HTR-8/SVneo (cell line): Measurements from ENCODE around the gene KLHL35.

Experiments used
- DNase-seq: peaks from one replicate; pipeline ENCODE4 v3.0.0; 2011; ENCODE audit warnings: low spot score, mixed read lengths; ENCODE audit not compliant: insufficient read length
- FAIRE-seq: peaks from 2 replicates; lab custom pipeline; 2011; peaks lifted over from hg19 to GRCh38; lab: Jason Lieb, UNC

KLHL35 gene

GRCh38 chr11:75445315-75445953 lies 12.4 kb upstream of the KLHL35 start:
- peak; percentile 93 for FAIRE-seq
- peak; percentile 83 for DNase-seq

GRCh38 chr11:75443043-75443442 lies 10.0 kb upstream of the KLHL35 start:
- FAIRE-seq, result no peak

DNA sequence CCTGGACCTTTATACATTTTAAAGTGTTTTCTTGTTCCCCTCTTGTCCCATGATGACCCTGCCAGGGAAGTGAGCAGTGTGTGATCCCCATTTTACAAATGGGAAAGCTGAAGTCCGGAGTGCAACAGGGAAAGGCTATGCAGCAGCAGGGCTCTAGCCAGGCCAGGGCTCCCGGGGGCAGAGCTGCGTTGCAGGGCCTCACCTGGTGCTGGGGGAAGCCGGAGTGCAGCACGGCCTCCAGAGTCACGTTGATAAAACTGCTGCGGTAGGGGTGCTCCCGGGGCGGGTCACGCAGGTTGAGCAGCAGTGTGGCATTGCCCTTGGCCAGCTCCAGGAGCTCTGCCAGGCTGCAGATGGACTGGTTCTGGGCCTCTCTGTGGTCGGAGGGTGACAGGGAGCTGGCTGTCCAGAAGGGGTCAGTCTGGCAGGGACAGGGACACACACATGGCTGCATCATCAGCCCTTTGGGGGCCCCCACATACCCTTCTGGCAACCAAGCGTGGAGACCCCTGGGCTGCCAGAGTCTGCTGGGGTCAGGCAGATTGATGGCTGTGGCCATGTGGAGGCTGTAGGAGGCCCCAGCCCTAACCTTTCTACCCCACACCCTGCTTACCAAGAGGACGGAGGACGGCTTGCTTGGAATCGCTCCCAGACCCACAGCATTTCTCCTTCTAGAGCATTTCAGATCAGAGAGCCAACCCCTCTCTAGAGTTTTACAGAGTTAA lies 9.3 kb upstream of the KLHL35 start:
- DNase-seq (no peak), FAIRE-seq (no peak)

More at GRCh38 chr11:75443043-75443442, 10.0 kb upstream of the KLHL35 start:
- no peak for DNase-seq

DNA sequence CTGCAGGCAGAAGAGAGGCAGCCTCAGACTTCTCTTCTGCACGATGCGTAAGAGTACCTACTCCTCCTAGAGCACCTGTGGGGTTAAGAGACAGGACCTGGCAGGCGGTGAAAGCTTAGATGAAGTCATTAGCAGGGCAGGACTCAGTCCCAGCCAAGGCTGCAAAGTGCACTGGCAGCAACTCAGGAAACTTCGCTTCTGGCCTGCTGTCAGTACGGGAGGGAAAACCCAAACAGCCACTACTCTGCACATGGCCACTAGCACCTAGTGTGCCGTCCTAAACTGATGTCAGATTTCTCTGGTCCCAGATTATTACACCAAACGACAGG lies 8.8 kb upstream of the KLHL35 start:
- no peak for FAIRE-seq
- DNase-seq, result no peak

DNA sequence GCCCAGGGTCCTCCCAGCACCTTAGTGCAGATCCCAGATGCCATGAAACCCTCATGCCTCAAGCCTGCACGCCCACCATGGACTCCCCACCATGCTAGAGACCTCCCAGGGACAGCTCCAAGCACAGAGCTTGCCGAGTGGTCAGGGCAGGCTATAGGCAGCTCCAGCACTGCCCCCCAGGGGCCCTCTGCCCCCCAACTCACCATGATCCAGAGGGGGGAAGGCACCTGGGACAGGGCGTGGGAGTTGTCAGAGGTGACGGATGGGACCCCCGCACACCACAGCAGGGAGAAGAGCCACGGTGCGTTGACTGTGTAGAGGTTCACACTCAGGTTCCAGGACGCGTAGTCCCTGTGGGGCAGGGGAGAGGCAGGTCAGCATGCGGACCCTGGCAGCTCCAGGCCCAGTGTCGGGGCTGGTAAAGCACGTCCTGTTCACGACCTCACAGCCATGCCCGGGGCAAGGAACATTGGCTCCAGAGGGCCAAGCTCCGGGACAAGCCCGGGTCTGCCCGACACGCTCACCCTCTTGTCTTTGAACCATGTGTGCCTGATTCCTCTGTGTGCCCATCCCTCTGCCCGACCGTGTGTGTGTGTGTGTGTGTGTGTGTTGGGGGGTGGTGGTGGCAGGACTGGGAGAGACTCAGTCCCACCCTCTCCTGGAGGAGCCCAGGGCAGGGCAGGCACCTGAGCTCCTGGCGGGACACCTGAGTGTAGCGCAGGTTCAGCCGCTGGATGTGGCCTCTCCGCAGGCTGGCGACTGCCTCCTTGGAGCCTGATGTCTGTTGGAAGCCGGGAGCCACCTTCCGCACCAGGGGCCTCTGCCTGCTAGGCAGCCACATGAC lies 8.2 kb upstream of the KLHL35 start:
- FAIRE-seq (no peak), DNase-seq (no peak)

- DNase-seq (no peak), FAIRE-seq (no peak)
Observed at GRCh38 chr11:75439495-75440120, 6.6 kb upstream of the KLHL35 start.

DNA sequence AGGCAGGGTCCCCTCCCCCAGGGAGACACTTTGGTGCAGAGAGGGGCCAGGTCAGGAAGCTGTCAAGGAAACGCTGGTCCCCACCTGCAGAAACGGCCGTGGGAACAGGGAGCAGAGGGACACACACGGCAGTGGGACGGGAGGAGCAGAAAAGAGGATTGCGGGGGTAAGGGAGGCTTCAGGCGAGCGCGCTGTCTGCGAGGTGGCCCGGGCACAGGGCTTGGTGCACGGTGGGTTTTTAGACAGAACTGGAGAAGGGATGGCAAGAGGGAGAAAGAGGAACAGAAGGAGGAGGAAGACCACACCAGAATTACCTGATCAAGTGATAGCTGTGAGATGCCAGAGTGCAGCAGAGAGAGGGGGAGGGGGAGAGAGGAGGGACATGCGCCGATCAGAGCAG lies 6.0 kb upstream of the KLHL35 start:
- FAIRE-seq, result no peak
- no peak for DNase-seq

DNA sequence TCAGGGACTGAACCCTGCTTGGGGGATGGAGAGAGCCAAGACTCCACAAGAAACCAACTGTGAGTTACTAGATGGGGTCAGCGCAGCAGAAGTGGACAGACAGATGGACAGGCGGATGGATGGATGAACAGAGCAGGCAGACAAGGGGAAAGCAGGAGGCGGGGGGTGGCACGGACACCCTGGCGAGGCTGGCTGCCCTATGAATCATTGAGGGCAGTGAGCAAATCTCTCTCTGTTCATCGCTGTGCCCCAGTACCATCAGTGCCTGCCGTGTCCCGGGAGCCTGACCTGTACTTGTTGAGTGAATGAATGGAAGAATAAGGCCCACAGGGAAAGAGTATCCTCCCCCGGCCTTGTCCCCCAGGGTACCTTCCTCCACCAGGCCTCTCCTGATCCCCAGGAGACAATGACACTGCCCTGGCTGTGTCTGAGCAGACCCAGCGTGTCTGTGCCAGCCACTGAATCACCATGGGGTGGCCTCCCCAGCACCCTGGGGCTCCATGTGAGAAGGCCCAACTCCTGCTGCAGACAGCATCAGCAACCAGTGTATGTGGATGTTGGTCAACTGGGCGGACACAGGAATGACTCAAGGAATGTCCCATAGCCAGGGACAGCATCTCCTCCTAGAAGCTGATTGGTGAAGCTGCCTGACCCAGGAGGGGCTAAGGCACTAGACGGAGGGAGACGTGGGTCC lies 5.1 kb upstream of the KLHL35 start:
- FAIRE-seq (peak; percentile 76), DNase-seq (no peak)

DNA sequence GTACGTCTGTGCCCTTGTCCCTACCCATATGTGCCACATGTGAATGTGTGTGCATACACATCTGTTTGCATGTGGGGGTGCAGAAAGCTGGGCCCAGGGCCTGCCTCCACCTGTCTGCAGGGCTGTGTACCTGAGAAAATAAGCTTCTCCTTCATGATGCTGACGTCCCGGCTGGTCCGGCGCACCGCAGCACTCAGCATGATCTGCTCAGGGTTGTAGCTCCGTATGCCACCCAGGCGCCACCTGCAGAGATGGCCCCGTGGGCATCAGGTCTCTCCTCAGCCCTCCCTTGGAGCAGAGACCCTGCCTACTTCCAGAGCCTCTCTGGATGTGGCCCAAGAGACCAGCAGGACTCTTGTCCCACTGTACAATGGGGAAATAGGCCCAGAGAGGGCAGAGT lies 3.8 kb upstream of the KLHL35 start:
- DNase-seq (no peak), FAIRE-seq (peak; percentile 80)

GRCh38 chr11:75435571-75435925 lies 2.5 kb upstream of the KLHL35 start:
- FAIRE-seq, result no peak
- DNase-seq, result no peak

DNA sequence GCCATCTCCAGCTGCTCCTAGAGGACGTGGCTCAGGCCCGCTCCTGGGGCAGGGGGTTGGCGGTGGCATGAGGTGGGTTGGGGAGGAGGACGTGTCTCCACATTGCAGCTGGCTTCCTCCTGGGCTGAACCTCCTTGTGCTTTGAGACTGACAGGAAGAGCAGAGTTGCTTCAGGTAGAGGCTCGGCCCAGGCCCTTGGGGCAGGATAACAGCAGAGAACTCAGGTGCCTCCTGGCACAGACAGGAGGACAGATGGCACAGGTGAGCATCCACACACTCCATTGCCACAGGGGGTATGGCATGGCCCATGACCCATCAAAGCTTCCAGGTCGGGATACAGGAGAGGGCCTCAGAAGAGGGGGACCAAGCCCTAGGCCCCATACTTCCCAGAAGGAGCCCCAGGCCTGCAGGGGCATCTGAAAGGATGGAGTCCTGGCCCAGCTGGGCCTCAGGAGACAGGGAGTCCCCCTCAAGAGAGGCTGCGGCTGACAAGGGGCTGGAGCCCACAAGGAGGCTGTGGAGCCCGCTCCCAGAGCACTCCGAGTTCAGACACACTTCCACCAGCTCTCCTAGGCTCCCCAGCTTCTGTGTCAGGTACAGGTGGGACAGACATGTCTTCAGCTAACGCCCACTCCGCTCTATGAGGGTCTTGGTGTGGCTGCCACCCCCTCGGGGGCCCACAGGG lies 2.0 kb upstream of the KLHL35 start:
- DNase-seq, result no peak
- no peak for FAIRE-seq

DNA sequence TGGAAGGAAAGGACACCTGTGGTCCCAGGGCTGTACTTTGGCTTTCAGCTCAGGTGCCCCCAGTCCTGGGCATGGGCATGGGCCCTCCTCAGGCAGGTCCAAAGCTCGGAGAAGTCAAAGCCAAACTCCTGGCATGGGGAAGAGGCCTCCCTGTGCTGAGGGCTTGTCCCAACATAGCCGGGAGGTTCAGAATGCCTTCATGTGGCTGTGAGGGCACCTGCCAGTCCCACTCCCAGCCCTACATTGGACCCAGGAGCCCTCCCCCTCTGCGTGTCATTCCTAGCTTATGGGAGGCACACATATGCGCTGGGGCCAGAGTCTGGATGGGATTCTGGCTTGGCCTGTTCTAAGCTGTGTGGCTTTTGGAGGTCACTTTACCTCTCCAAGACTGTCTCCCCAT lies 1.0 kb upstream of the KLHL35 start:
- DNase-seq (no peak), FAIRE-seq (no peak)

- DNase-seq (no peak), FAIRE-seq (peak; percentile 73)
Observed at GRCh38 chr11:75433443-75433842, 440 bp upstream of the KLHL35 start.

- peak; percentile 51 for FAIRE-seq
- DNase-seq, result no peak
Observed at GRCh38 chr11:75431533-75432525, 1.2 kb downstream of the KLHL35 start.

DNA sequence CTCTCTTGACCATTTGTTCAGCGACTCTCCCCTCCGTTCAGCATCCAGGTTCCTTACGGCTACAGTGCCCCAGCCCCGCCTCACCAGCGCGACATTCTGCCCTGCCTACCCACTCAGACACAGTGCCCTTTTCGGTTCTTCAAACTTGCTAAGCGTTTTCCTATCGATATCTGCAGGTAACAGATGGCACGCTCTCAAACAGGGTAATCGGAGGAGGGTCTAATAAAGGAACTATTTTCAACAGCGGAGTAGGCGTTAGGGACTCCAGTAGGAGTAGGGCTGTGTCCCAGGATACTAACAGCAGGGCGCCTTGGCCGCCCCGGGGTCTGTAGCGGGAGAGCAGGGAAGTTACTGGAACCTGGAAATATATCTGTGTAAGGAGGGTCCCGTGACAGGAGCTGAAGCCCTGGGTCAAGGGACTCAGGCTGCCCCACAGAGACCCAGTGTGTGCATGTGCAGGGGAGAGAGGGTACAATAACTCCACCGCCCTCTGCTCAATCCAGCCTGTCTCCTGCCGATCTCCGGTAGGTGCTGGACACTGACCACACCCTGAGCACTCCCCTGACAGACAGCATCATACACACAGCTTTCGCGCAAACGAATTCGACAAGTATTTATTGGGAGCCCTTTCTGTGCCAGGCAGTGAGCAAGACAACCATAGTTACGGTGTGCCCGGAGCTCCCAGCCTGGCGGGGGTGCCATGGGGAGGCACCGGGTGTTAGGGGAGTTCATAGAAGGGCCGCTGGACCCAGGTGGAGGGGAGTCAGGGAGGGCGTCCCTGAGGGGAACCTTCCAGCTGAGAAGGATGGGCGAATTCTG lies 2.1 kb downstream of the KLHL35 start:
- no peak for DNase-seq
- peak; percentile 44 for FAIRE-seq

DNA sequence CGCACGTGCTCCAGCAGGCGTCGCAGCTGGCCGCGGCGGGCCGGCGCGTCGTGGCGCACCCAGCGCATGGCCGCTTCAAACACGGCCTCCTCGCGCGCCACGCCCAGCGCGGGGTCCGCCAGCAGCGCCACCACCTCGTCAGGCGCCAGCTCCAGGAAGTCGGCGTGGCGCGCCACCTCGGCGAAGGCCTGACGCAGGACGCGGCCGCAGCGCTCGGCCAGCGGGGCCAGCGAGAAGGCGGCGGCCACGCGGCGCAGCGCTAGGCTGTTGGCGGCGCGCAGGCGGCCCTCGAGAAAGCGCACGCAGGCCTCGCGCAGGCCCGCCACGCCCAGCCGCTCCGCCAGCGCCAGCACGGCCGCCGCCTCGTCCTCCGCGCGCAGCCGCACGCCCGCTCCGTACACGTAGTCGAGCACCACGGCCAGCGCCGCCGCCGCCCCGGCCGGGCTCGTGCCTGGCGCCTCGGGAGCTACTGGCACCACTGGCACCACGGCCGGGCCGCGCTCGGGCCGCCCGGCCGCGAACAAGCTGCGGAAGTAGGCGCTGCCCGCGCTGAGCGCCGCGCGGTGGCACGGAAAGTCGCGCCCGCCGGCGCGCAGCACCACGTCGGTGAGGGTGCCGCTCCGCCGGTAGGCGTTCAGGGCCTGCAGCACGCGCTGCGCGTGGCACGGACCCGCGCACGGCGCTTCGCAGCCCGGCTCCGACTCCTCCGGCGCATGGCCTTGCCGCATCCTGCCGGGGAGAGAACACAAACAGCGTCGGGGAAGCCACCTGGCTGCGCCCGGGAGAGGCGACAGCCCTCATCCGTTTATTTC lies 2.9 kb downstream of the KLHL35 start:
- DNase-seq (no peak), FAIRE-seq (peak; percentile 88)

DNA sequence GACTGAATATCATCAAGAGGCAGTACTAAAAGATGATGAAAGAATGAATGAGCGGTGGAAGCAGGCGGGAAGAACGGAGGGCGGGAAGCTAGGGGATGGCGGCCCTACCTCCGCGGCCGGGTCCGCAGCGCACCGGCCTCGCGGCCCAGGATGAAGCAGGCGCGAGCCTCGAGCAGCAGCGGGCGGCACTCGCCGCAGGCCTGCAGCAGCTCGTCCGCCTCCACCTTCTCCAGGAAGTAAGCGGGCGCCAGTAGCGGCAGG lies 3.4 kb downstream of the KLHL35 start:
- DNase-seq (no peak), FAIRE-seq (no peak)
